Stimulated activated CD4-positive, alpha-beta T cell treated with anti-CD3 and anti-CD28 coated beads, Interleukin-15, amount 100 ng/mL, for 1 hour (primary cell): ENCODE measurements around the gene MCF2L2.

ENCODE experiments used
- DNase-seq, 2 donors: peaks; one replicate each; pipeline ENCODE4 v3.0.0-alpha.2; 2020; ENCODE audit warnings: low read depth in 1 of 2, low spot score in 1 of 2

Gene MCF2L2

GRCh38 chr3:183148056-183148455 lies 280.4 kb downstream of the MCF2L2 start:
- DNase-seq = no peak

GRCh38 chr3:183144363-183144762 lies 284.1 kb downstream of the MCF2L2 start:
- DNase-seq = no peak

- no peak for DNase-seq
Observed at GRCh38 chr3:183142199-183142598, 286.2 kb downstream of the MCF2L2 start.

GRCh38 chr3:183134844-183135243 lies 293.6 kb downstream of the MCF2L2 start:
- DNase-seq = no peak

GRCh38 chr3:183132409-183132808 lies 296.0 kb downstream of the MCF2L2 start:
- no peak for DNase-seq

GRCh38 chr3:183131735-183132134 lies 296.7 kb downstream of the MCF2L2 start:
- DNase-seq = no peak

GRCh38 chr3:183131186-183131725 lies 297.2 kb downstream of the MCF2L2 start:
- DNase-seq = no peak

GRCh38 chr3:183129243-183129642 lies 299.2 kb downstream of the MCF2L2 start:
- DNase-seq = no peak

- no peak for DNase-seq
Observed at GRCh38 chr3:183128709-183129108, 299.7 kb downstream of the MCF2L2 start.
